Measurements from ENCODE around the gene FSHR.

FSHR gene

GRCh38 chr2:49154140-49154539 is at the start of gene FSHR:
Gene FSHR, minus strand, starts transcription at chr2:49154515. Its CDS starts 98 bp downstream, at chr2:49154417.
- DNase-seq, result no peak

- DNase-seq, result no peak
Measured at GRCh38 chr2:49199266-49199665, 45.0 kb upstream of the FSHR start.

- no peak for DNase-seq
Measured at GRCh38 chr2:49194701-49195100, 40.4 kb upstream of the FSHR start.

- no peak for DNase-seq
Measured at GRCh38 chr2:49192036-49192435, 37.7 kb upstream of the FSHR start.

GRCh38 chr2:49189512-49190225 is 35.4 kb upstream of the FSHR start:
- no peak for DNase-seq

GRCh38 chr2:49186050-49186648 is 31.8 kb upstream of the FSHR start:
- DNase-seq, result no peak

- no peak for DNase-seq
Measured at GRCh38 chr2:49178656-49179055, 24.3 kb upstream of the FSHR start.

- no peak for DNase-seq
Measured at GRCh38 chr2:49177194-49177593, 22.9 kb upstream of the FSHR start.

GRCh38 chr2:49175831-49176230 is 21.5 kb upstream of the FSHR start:
- no peak for DNase-seq

- no peak for DNase-seq
Measured at GRCh38 chr2:49174750-49175149, 20.4 kb upstream of the FSHR start.

GRCh38 chr2:49167131-49167530 is 12.8 kb upstream of the FSHR start:
- DNase-seq, result no peak

GRCh38 chr2:49165662-49166061 is 11.3 kb upstream of the FSHR start:
- DNase-seq, result no peak

- DNase-seq, result no peak
Measured at GRCh38 chr2:49164729-49165128, 10.4 kb upstream of the FSHR start.

- no peak for DNase-seq
Measured at GRCh38 chr2:49162151-49162550, 7.8 kb upstream of the FSHR start.

GRCh38 chr2:49154891-49155290 is 576 bp upstream of the FSHR start:
- no peak for DNase-seq

- DNase-seq, result no peak
Measured at GRCh38 chr2:49153252-49153651, 1.1 kb downstream of the FSHR start.

GRCh38 chr2:49152824-49153223 is 1.5 kb downstream of the FSHR start:
- DNase-seq, result no peak

- no peak for DNase-seq
Measured at GRCh38 chr2:49146401-49146800, 7.9 kb downstream of the FSHR start.

- DNase-seq, result no peak
Measured at GRCh38 chr2:49131801-49132200, 22.5 kb downstream of the FSHR start.

- DNase-seq, result no peak
Measured at GRCh38 chr2:49129034-49129433, 25.3 kb downstream of the FSHR start.

GRCh38 chr2:49123600-49123999 is 30.7 kb downstream of the FSHR start:
- no peak for DNase-seq

GRCh38 chr2:49122107-49122506 is 32.2 kb downstream of the FSHR start:
- no peak for DNase-seq

- DNase-seq, result no peak
Measured at GRCh38 chr2:49113046-49113445, 41.3 kb downstream of the FSHR start.

GRCh38 chr2:49111456-49111855 is 42.9 kb downstream of the FSHR start:
- DNase-seq, result no peak

GRCh38 chr2:49111006-49111405 is 43.3 kb downstream of the FSHR start:
- no peak for DNase-seq

Data from CD4-positive, alpha-beta T cell treated with Interleukin-1 beta for 1 hour (primary cell).